OCI-LY7 (cell line): ENCODE data around the gene FIGN. TPM values are rescaled to one million over a fixed set of nuclear protein-coding genes. Genes with fewer than 3 reads are reported as not detected.

Experiments used
- BruUV-seq: library from RNA; stranded (reverse); fragments of 400-500 nt; replicated peaks from 2 replicates; lab custom pipeline; 2021; lab: Mats Ljungman, UMichigan
- CTCF ChIA-PET: fragments of 300-600 bp; sonication (Branson Sonifier 250); formaldehyde crosslinking; loops from one replicate; lab custom pipeline; 2022; ENCODE audit warnings: antibody characterized with exemption; ENCODE audit not compliant: unreplicated experiment; lab: Charles Lee
- POLR2A ChIA-PET: fragments of 300-600 bp; sonication (Branson Sonifier 250); formaldehyde crosslinking; loops from one replicate; lab custom pipeline; 2022; ENCODE audit warnings: antibody characterized with exemption; lab: Charles Lee
- DNase-seq: peaks from one replicate; pipeline ENCODE4 v3.0.0-alpha.2; 2015; ENCODE audit warnings: low spot score
- H2AFZ ChIP-seq: fragments of 200-600 bp; sonication (generic), shearing (Covaris generic); 2 replicates; pipeline ENCODE4 v1.6.1; 2014; ENCODE audit warnings: mild to moderate bottlenecking, antibody characterized with exemption, low read length, moderate library complexity
- H3K27ac ChIP-seq: fragments of 200-600 bp; sonication (generic); 2 replicates; pipeline ENCODE4 v1.5.1; 2014; ENCODE audit warnings: mixed run types, low read depth, mild to moderate bottlenecking, moderate library complexity, low read length, inconsistent platforms; ENCODE audit not compliant: poor library complexity, severe bottlenecking
- H3K36me3 ChIP-seq: fragments of 200-600 bp; sonication (generic); 2 replicates; pipeline ENCODE4 v1.6.1; 2014; ENCODE audit warnings: mild to moderate bottlenecking, antibody characterized with exemption, low read length, moderate library complexity, mixed read lengths; ENCODE audit not compliant: insufficient read depth
- H3K4me1 ChIP-seq: fragments of 200-600 bp; sonication (generic); 2 replicates; pipeline ENCODE4 v1.5.1; 2014; ENCODE audit warnings: mild to moderate bottlenecking, low read length; ENCODE audit not compliant: insufficient read depth, poor library complexity, severe bottlenecking
- H3K4me2 ChIP-seq: fragments of 200-600 bp; sonication (generic); 2 replicates; pipeline ENCODE4 v1.6.1; 2014; ENCODE audit warnings: mild to moderate bottlenecking, low read length
- H3K4me3 ChIP-seq: fragments of 200-600 bp; sonication (generic); 2 replicates; pipeline ENCODE4 v1.5.1; 2014; ENCODE audit warnings: mild to moderate bottlenecking, low read depth, low read length; ENCODE audit not compliant: poor library complexity, severe bottlenecking
- H3K79me2 ChIP-seq: fragments of 200-600 bp; sonication (generic); 2 replicates; pipeline ENCODE4 v1.6.1; 2016; ENCODE audit warnings: low read depth, mild to moderate bottlenecking, low read length, moderate library complexity, mixed read lengths; ENCODE audit not compliant: insufficient read depth
- H3K9me2 ChIP-seq: fragments of 200-600 bp; sonication (generic); 2 replicates; pipeline ENCODE4 v1.6.1; 2016; ENCODE audit warnings: mild to moderate bottlenecking, low read length, mixed read lengths; ENCODE audit not compliant: insufficient read depth
- H3K9me3 ChIP-seq: fragments of 200-600 bp; sonication (generic); 2 replicates; pipeline ENCODE4 v1.6.1; 2014; ENCODE audit warnings: mild to moderate bottlenecking, mixed run types, low read length, mixed read lengths
- H4K20me1 ChIP-seq: fragments of 200-600 bp; sonication (generic); 2 replicates; pipeline ENCODE4 v1.6.1; 2014; ENCODE audit warnings: mild to moderate bottlenecking, antibody characterized with exemption, low read length, moderate library complexity, mixed read lengths; ENCODE audit not compliant: insufficient read depth
- CTCF ChIP-seq: fragments of 200-600 bp; sonication (generic); conservative IDR thresholded peaks from 2 replicates; pipeline ENCODE4 v1.5.1; 2014; ENCODE audit warnings: mild to moderate bottlenecking, antibody characterized with exemption, low read length, moderate library complexity, mixed read lengths
- EZH2phosphoT487 ChIP-seq: fragments of 200-600 bp; sonication (generic); IDR thresholded peaks from 2 replicates; pipeline ENCODE4 v1.6.1; 2018; ENCODE audit warnings: low read depth, borderline replicate concordance, mild to moderate bottlenecking, mixed run types, antibody characterized with exemption, low read length, moderate library complexity, mixed read lengths
- intact Hi-C: fragments of 100-400 bp; cut with micrococcal nuclease; formaldehyde crosslinking; loops from one replicate; pipeline ENCODE4 v1.10.0; 2022; ENCODE audit not compliant: unreplicated experiment
- total RNA-seq, 2 experiments: library from RNA; depleted of rRNA in 1 of 2; stranded (reverse); fragments of >200 nt in 1 of 2; shearing (Covaris generic) in 1 of 2; gene quantifications; 2 replicates each; pipeline ENCODE4 v1.2.3, GENCODE V29; 2014 to 2022

Gene FIGN
- total RNA-seq, 2 experiments from 2014 or later, result not detected

GRCh38 chr2:163768881-163769695 is 33.3 kb upstream of the FIGN start:
- Histone ChIP-seq H3K9me3 (no peaks in the 10 kb centered on the region), H3K79me2 (no peaks in the 10 kb centered on the region), H3K9me2 (no peaks in the 10 kb centered on the region), H4K20me1 (no peaks in the 10 kb centered on the region), H3K4me3 (no peak overlapping the region), H2AFZ (no peak overlapping the region), H3K27ac (no peak overlapping the region), H3K4me1 (no peaks in the 10 kb centered on the region), H3K4me2 (no peak overlapping the region), H3K36me3 (no peaks in the 10 kb centered on the region)
- BruUV-seq, result no TSS peak
- ChIA-PET CTCF (no interaction called here), POLR2A (no interaction called here)
- DNase-seq, result no peak
- intact Hi-C loops, result no loop called here
- no peak for TF ChIP-seq CTCF
- TF ChIP-seq EZH2phosphoT487, result no peak

DNA sequence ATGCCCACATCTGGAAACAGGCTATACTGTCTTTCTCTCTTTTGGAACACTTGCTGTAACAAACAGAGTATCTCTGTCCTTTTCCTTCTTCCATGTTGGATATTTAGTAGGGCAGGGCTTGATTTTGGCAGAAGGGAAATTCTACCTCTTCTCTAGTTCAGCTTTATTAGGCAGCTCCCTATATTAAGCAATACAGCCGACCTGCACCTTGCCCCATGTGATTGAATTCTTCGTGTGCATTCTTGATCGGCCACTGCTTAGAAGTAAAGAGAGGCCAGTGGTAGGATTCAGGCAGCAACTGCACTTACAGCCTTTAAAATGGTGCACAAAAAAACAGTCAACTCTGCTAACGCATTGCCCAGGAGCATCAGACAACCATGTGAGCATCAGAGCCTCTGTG is 31.3 kb upstream of the FIGN start:
- CTCF ChIA-PET, result no interaction called here

More for the DNA sequence above, 31.3 kb upstream of the FIGN start:
- Histone ChIP-seq H3K27ac (no peak overlapping the region), H4K20me1 (no peaks in the 10 kb centered on the region), H3K79me2 (no peaks in the 10 kb centered on the region), H2AFZ (no peak overlapping the region), H3K4me3 (no peak overlapping the region), H3K4me1 (no peaks in the 10 kb centered on the region), H3K4me2 (no peak overlapping the region), H3K9me2 (no peaks in the 10 kb centered on the region), H3K9me3 (no peaks in the 10 kb centered on the region), H3K36me3 (no peaks in the 10 kb centered on the region)
- POLR2A ChIA-PET, result interaction anchor here (0.5 to 0.6 kb wide), 2 partner anchors 357 to 495 kb away, joined by 3 to 5 read pairs; no protein-coding TSS in a partner anchor
- TF ChIP-seq EZH2phosphoT487, result no peak
- no peak for TF ChIP-seq CTCF
- intact Hi-C loops, result no loop called here
- DNase-seq, result no peak
- BruUV-seq, result no TSS peak
